ENCODE data around the gene BCAS4. TPM values are rescaled to one million over a fixed set of nuclear protein-coding genes. Genes with fewer than 3 reads are reported as not detected.
"Not testable (repeated sequence)": the region's sequence is repeated elsewhere in the genome, so short reads cannot be mapped to it uniquely, and the experiment has no call there.

BCAS4 gene
- total RNA-seq, 1 experiment from 2014 or later: 17.6 TPM

GRCh38 chr20:50783903-50784302, 11.0 kb upstream of the BCAS4 start:
- H3K27me3 ChIP-seq (ENCODE audit: control insufficient read depth, insufficient read depth, low read length): no peaks in the 10 kb centered on the region
- H3K36me3 ChIP-seq (replicated peaks; ENCODE audit: control insufficient read depth, insufficient read depth, low read length): no peaks in the 10 kb centered on the region
- no peak for DNase-seq
- no peak overlapping the region for H3K4me3 ChIP-seq (ENCODE audit: insufficient read depth, low read depth, low read length)

DNA sequence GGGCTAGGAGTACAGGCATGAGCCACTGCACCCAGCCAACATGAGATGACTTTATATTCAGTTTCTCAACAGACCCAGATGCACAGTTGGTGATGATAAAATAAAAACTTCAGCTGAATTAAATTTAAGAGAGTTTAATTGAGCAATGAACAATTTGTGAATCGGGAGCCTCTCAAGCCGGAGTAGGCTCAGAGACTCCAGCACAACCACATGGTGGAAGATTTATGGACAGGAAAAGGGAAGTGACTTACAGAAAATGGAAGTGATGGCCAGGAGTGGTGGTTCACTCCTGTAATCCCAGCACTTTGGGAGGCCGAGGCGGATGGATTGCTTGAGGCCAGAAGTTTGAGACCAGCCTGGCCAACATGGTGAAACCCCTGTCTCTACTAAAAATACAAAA, 10.4 kb upstream of the BCAS4 start:
- Histone ChIP-seq H3K4me3 (ENCODE audit: insufficient read depth, low read depth, low read length) (no peak overlapping the region), H3K27me3 (ENCODE audit: control insufficient read depth, insufficient read depth, low read length) (no peaks in the 10 kb centered on the region), H3K36me3 (replicated peaks; ENCODE audit: control insufficient read depth, insufficient read depth, low read length) (no peaks in the 10 kb centered on the region)
- no peak for DNase-seq

GRCh38 chr20:50786703-50787102, 8.2 kb upstream of the BCAS4 start:
- no peak overlapping the region for H3K4me3 ChIP-seq (ENCODE audit: insufficient read depth, low read depth, low read length)
- H3K36me3 ChIP-seq (replicated peaks; ENCODE audit: control insufficient read depth, insufficient read depth, low read length): no peaks in the 10 kb centered on the region
- H3K27me3 ChIP-seq (ENCODE audit: control insufficient read depth, insufficient read depth, low read length): no peaks in the 10 kb centered on the region
- no peak for DNase-seq

GRCh38 chr20:50787181-50787580, 7.7 kb upstream of the BCAS4 start:
- no peaks in the 10 kb centered on the region for H3K27me3 ChIP-seq (ENCODE audit: control insufficient read depth, insufficient read depth, low read length)
- DNase-seq: no peak
- H3K36me3 ChIP-seq (replicated peaks; ENCODE audit: control insufficient read depth, insufficient read depth, low read length): no peaks in the 10 kb centered on the region
- H3K4me3 ChIP-seq (ENCODE audit: insufficient read depth, low read depth, low read length): no peak overlapping the region

- Histone ChIP-seq H3K36me3 (replicated peaks; ENCODE audit: control insufficient read depth, insufficient read depth, low read length) (no peaks in the 10 kb centered on the region), H3K27me3 (ENCODE audit: control insufficient read depth, insufficient read depth, low read length) (no peaks in the 10 kb centered on the region), H3K4me3 (ENCODE audit: insufficient read depth, low read depth, low read length) (no peak overlapping the region)
- peak; percentile 32 for DNase-seq
Measured at GRCh38 chr20:50788045-50788991, 6.5 kb upstream of the BCAS4 start.

DNA sequence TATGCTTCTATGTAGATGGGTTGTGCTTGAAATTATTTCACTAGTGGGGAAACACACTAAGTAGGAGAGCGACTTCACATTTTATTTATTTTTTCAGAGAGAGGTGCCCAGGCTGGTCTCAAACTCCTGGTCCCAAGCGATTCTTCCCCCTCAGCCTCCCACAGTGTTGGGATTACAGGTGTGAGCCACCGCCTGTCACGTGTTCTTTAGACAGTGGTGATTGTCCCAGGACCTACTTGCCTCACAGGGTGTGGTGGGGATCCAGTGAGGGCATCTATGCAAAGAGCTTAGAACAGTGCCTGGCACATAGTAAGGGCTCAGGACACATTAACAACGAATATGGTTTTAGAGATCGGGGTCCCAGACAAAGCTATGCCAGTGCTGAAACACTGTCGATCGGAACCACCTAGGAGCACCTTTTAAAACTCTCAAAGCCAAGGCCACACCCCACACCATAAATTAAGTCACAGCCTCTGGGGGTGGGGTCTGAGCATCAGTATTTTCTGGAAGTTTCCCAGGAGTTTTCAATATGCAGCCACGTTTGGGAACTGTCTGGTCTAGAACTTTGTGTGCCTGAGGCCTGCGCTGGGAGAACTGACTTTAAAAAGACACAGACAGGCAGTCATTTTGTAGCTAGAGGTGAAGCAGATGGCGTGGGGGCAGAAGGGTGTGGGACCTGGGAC, 4.8 kb upstream of the BCAS4 start:
- H3K4me3 ChIP-seq (ENCODE audit: insufficient read depth, low read depth, low read length): no peak overlapping the region
- no peaks in the 10 kb centered on the region for H3K36me3 ChIP-seq (replicated peaks; ENCODE audit: control insufficient read depth, insufficient read depth, low read length)
- no peaks in the 10 kb centered on the region for H3K27me3 ChIP-seq (ENCODE audit: control insufficient read depth, insufficient read depth, low read length)
- no peak for DNase-seq

DNA sequence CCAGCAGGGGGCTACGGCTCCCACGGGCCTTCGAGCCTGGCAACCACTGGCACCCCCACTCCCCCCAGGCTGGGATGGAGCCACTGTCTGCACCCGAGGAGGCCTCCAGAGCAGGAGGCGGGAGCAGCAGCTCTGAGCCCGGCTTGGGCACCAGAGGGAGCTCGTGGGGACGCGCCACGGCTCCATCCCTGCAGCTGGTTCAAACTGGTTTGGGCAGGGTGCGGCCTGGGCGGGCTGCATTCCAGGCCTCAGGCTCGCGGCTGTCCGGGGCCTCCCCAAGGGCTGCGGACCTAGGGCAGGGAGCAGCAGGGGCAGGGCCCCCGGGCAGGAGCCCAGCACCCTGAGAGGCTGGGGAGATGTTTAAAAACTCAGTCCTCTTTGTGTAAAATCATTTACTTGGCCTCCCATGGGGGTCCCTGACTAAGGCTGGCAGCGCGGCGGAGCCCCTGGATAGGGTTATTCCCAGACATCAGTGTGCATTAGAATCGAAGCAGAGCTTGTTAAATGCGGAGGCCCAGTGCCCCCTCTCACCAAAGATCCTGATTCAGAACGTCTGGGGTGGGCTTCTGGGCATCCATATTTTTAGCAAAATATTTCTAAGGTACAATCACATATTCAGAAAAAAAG, 4.1 kb upstream of the BCAS4 start:
- Histone ChIP-seq H3K36me3 (replicated peaks; ENCODE audit: control insufficient read depth, insufficient read depth, low read length) (no peaks in the 10 kb centered on the region), H3K27me3 (ENCODE audit: control insufficient read depth, insufficient read depth, low read length) (no peaks in the 10 kb centered on the region), H3K4me3 (ENCODE audit: insufficient read depth, low read depth, low read length) (no peak overlapping the region)
- DNase-seq: peak; percentile 95

DNA sequence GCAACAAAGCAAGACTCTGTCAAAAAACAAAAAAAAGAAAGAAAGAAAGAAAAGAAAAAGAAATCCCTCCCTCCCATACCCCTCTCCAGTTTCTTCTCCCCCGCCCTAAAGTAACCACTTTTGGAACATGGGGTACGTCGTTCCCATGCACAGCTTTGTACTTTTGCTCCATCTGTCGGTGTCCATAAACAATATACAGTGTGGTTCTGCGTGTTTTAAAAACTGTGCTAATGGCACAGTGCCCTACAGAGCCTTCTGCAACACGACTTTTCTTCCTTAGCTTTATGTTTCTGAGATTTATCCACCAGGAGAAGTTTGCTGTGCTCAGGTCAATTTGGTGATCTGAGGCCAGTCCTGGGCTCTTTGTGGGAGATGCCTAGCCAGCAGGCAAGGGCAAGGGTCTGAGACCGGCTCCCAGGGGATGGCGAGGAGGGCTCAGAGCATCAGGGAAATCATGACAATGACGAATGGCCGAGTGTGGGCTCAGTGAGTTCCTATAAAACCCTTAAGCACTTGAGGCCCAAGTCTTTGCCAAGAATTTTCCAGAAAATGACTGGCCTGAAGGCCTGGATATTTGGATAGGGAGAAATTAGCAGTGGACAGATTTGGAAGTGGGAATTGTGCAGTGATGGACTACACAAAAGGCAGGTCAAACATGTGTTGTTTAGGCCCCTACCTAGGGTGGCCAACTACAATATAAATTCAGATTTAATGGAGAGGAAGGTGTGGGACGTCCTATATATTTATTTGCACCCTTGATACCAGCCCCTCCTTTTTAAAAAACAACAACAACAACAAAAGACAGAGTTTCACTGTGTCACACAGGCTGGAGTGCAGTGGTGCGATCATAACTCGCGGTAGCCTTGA, 1.9 kb upstream of the BCAS4 start:
- Histone ChIP-seq H3K27me3 (ENCODE audit: control insufficient read depth, insufficient read depth, low read length) (no peaks in the 10 kb centered on the region), H3K36me3 (replicated peaks; ENCODE audit: control insufficient read depth, insufficient read depth, low read length) (no peaks in the 10 kb centered on the region), H3K4me3 (ENCODE audit: insufficient read depth, low read depth, low read length) (no peak overlapping the region)
- DNase-seq: peak; percentile 16

DNA sequence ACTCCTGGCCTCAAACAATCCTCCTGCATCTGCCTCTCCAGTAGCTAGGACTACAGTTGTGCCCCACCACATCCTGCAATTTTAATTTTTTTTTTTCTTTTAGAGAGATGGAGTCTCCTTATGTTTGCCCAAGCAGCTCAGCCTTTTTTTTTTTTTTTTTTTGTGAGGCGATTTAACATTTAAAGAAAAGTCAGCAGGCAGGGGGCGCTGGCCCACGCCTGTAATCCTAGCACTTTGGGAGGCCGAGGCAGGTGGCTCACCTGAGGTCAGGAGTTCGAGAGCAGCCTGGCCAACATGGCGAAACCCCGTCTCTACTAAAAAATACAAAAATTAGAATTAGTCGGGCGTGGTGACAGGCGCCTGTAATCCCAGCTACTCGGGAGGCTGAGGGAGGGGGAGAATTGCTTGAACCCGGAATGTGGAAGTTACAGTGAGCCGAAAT, 1.3 kb upstream of the BCAS4 start:
- H3K36me3 ChIP-seq (replicated peaks; ENCODE audit: control insufficient read depth, insufficient read depth, low read length); H3K4me3 ChIP-seq (ENCODE audit: insufficient read depth, low read depth, low read length); H3K27me3 ChIP-seq (ENCODE audit: control insufficient read depth, insufficient read depth, low read length): not testable (repeated sequence)
- peak; percentile 37 for DNase-seq

- no peaks in the 10 kb centered on the region for H3K36me3 ChIP-seq (replicated peaks; ENCODE audit: control insufficient read depth, insufficient read depth, low read length)
- H3K4me3 ChIP-seq (ENCODE audit: insufficient read depth, low read depth, low read length): peak overlapping the region; percentile 31
- no peak for DNase-seq
- no peaks in the 10 kb centered on the region for H3K27me3 ChIP-seq (ENCODE audit: control insufficient read depth, insufficient read depth, low read length)
Measured at GRCh38 chr20:50794181-50794845, 548 bp upstream of the BCAS4 start.

DNA sequence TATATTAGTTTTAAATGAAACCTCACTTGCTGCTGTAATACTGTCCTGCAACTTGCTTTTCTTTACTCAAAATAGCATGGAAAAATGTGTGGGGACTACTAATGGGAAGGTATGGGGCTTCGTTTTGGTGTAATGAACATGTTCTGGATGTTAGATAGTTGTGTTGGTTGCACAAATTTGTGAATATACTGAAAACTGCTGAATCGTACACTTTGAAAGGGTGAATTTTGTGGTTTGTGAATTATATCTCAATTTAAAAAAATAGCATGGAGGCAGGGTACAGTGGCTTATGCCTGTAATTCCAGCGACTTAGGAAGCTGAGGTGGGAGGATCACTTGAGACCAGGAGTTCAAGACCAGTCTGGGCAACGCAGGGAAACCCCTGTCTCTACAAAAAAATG, 2.3 kb downstream of the BCAS4 start:
- DNase-seq: no peak
- H3K27me3 ChIP-seq (ENCODE audit: control insufficient read depth, insufficient read depth, low read length): no peaks in the 10 kb centered on the region
- H3K36me3 ChIP-seq (replicated peaks; ENCODE audit: control insufficient read depth, insufficient read depth, low read length): no peaks in the 10 kb centered on the region
- no peak overlapping the region for H3K4me3 ChIP-seq (ENCODE audit: insufficient read depth, low read depth, low read length)

GRCh38 chr20:50798650-50799049, 3.8 kb downstream of the BCAS4 start:
- H3K36me3 ChIP-seq (replicated peaks; ENCODE audit: control insufficient read depth, insufficient read depth, low read length): no peaks in the 10 kb centered on the region
- H3K27me3 ChIP-seq (ENCODE audit: control insufficient read depth, insufficient read depth, low read length): no peaks in the 10 kb centered on the region
- H3K4me3 ChIP-seq (ENCODE audit: insufficient read depth, low read depth, low read length): no peak overlapping the region
- no peak for DNase-seq

DNA sequence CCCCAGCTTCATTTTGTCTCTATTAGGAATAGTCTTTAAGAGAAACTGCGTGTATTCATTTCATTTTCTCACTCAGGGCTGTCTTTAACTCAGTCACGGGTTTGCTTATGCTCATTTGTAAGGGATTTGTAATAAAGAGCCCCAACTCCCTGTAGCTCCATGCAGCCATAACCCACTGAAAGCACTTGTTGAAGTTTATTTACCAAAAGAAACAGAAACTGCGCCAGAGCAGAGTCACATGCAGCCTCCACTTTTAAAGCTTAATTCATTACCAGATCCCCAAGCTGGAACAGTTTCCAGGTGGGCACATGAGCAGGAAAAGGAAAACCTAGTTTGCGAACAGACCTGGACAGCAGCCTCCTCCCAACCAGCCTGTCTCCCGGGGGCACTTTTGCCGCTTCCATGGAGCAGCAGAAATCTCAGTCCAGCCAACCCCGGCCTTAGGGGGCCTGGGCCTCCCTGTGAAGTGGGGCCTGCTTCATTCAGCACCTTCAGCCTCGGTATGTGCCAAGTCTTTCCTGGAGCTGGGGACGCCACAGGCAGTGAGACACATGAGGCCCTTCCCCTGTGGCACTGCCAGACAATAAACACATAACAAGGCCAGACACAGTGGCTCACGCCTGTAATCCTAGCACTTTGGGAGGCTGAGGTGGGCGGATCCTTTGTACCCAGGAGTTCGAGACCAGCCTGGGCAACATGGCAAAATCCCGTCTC, 4.5 kb downstream of the BCAS4 start:
- H3K27me3 ChIP-seq (ENCODE audit: control insufficient read depth, insufficient read depth, low read length): no peaks in the 10 kb centered on the region
- H3K36me3 ChIP-seq (replicated peaks; ENCODE audit: control insufficient read depth, insufficient read depth, low read length): no peaks in the 10 kb centered on the region
- no peak overlapping the region for H3K4me3 ChIP-seq (ENCODE audit: insufficient read depth, low read depth, low read length)
- DNase-seq: peak; percentile 22
